ENCODE results near the gene FAM234A.
"Not testable (repeated sequence)": the region's sequence is repeated elsewhere in the genome, so short reads cannot be mapped to it uniquely, and the experiment has no call there.

The FAM234A gene

DNA sequence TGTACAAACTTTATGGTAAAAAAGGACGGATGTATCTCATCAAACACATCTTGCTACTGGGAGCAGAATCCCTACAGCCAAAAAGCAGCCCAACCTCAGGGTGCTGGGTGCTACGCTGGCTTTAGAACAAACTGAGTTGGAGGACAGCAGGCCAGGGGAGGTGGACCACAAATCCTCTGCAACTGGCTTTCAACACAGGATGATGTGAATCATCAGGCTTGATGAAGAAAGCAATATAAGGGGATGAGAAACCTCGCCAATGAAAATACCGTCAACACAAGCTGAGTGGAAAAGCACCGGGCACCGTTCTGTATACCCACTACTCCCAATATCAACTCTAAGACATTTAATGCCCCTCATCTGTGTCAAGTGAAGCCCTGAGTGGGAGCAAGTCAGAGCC lies 40.1 kb upstream of the FAM234A start:
- H3K9me3 ChIP-seq (ENCODE audit: control insufficient read depth in 2 of 2, low read length in 2 of 2): no peaks in the 10 kb centered on the region
- no peak overlapping the region for H3K27ac ChIP-seq (ENCODE audit: low read depth in 2 of 2, low read length in 2 of 2)
- H3K4me1 ChIP-seq (ENCODE audit: control insufficient read depth in 2 of 2, insufficient read depth in 2 of 2, low read length in 2 of 2): no peaks in the 10 kb centered on the region
- H3K36me3 ChIP-seq (ENCODE audit: control insufficient read depth in 2 of 2, insufficient read depth in 2 of 2, low read length in 2 of 2): peaks cover 49 to 78% of the 10 kb centered on the region in 2 donors
- no peak overlapping the region for H3K4me3 ChIP-seq (ENCODE audit: low read length in 2 of 2)
- no peaks in the 10 kb centered on the region for H3K27me3 ChIP-seq (ENCODE audit: control insufficient read depth in 2 of 2, insufficient read depth in 2 of 2, low read length in 2 of 2)
- H3K9ac ChIP-seq (ENCODE audit: low read depth in 1 of 2, low read length in 2 of 2): no peak overlapping the region

DNA sequence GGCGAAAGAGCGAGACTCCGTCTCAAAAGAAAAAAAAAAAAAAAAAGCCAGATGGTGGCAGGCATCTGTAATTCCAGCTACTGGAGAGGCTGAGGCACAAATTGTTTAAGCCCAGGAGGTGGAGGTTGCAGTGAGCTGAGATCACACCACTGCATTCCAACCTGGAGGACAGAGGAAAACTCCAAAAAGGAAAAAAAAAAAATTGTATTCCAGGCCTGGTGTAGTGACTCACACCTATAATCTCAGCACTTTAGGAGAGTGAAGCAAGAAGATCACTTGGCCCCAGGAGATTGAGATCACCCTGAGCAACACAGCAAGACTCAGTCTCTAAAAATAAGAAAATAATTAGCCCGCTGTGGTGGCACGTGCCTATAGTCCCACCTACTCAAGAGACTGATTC lies 34.2 kb upstream of the FAM234A start:
- H3K9me3 ChIP-seq (ENCODE audit: control insufficient read depth in 2 of 2, low read length in 2 of 2): no peaks in the 10 kb centered on the region
- no peak overlapping the region for H3K27ac ChIP-seq (ENCODE audit: low read depth in 2 of 2, low read length in 2 of 2)
- no peaks in the 10 kb centered on the region for H3K27me3 ChIP-seq (ENCODE audit: control insufficient read depth in 2 of 2, insufficient read depth in 2 of 2, low read length in 2 of 2)
- H3K4me1 ChIP-seq (ENCODE audit: control insufficient read depth in 2 of 2, insufficient read depth in 2 of 2, low read length in 2 of 2): no peaks in the 10 kb centered on the region
- no peak overlapping the region for H3K9ac ChIP-seq (ENCODE audit: low read depth in 1 of 2, low read length in 2 of 2)
- peaks cover 31 to 53% of the 10 kb centered on the region in 2 donors for H3K36me3 ChIP-seq (ENCODE audit: control insufficient read depth in 2 of 2, insufficient read depth in 2 of 2, low read length in 2 of 2)
- H3K4me3 ChIP-seq (ENCODE audit: low read length in 2 of 2): no peak overlapping the region

- H3K36me3 ChIP-seq (ENCODE audit: control insufficient read depth in 2 of 2, insufficient read depth in 2 of 2, low read length in 2 of 2): peaks cover 46 to 57% of the 10 kb centered on the region in 2 donors
Observed at GRCh38 chr16:203246-203645, 31.4 kb upstream of the FAM234A start.

GRCh38 chr16:204046-204445 lies 30.6 kb upstream of the FAM234A start:
- not testable (repeated sequence) for H3K4me1 ChIP-seq (ENCODE audit: control insufficient read depth in 2 of 2, insufficient read depth in 2 of 2, low read length in 2 of 2); H3K9me3 ChIP-seq (ENCODE audit: control insufficient read depth in 2 of 2, low read length in 2 of 2); H3K27ac ChIP-seq (ENCODE audit: low read depth in 2 of 2, low read length in 2 of 2); H3K9ac ChIP-seq (ENCODE audit: low read depth in 1 of 2, low read length in 2 of 2); H3K4me3 ChIP-seq (ENCODE audit: low read length in 2 of 2); H3K27me3 ChIP-seq (ENCODE audit: control insufficient read depth in 2 of 2, insufficient read depth in 2 of 2, low read length in 2 of 2)
- H3K36me3 ChIP-seq (ENCODE audit: control insufficient read depth in 2 of 2, insufficient read depth in 2 of 2, low read length in 2 of 2): peaks cover 42 to 52% of the 10 kb centered on the region in 2 donors

More at GRCh38 chr16:203246-203645, 31.4 kb upstream of the FAM234A start:
- no peaks in the 10 kb centered on the region for H3K27me3 ChIP-seq (ENCODE audit: control insufficient read depth in 2 of 2, insufficient read depth in 2 of 2, low read length in 2 of 2)
- no peak overlapping the region for H3K9ac ChIP-seq (ENCODE audit: low read depth in 1 of 2, low read length in 2 of 2)
- no peaks in the 10 kb centered on the region for H3K4me1 ChIP-seq (ENCODE audit: control insufficient read depth in 2 of 2, insufficient read depth in 2 of 2, low read length in 2 of 2)
- H3K4me3 ChIP-seq (ENCODE audit: low read length in 2 of 2): no peak overlapping the region
- H3K9me3 ChIP-seq (ENCODE audit: control insufficient read depth in 2 of 2, low read length in 2 of 2): no peaks in the 10 kb centered on the region
- no peak overlapping the region for H3K27ac ChIP-seq (ENCODE audit: low read depth in 2 of 2, low read length in 2 of 2)

- H3K9me3 ChIP-seq (ENCODE audit: control insufficient read depth in 2 of 2, low read length in 2 of 2); H3K9ac ChIP-seq (ENCODE audit: low read depth in 1 of 2, low read length in 2 of 2); H3K27me3 ChIP-seq (ENCODE audit: control insufficient read depth in 2 of 2, insufficient read depth in 2 of 2, low read length in 2 of 2); H3K4me3 ChIP-seq (ENCODE audit: low read length in 2 of 2); H3K4me1 ChIP-seq (ENCODE audit: control insufficient read depth in 2 of 2, insufficient read depth in 2 of 2, low read length in 2 of 2); H3K27ac ChIP-seq (ENCODE audit: low read depth in 2 of 2, low read length in 2 of 2): not testable (repeated sequence)
- H3K36me3 ChIP-seq (ENCODE audit: control insufficient read depth in 2 of 2, insufficient read depth in 2 of 2, low read length in 2 of 2): peaks cover 42 to 67% of the 10 kb centered on the region in 2 donors
Observed at GRCh38 chr16:209359-209758, 25.3 kb upstream of the FAM234A start.

- not testable (repeated sequence) for H3K27me3 ChIP-seq (ENCODE audit: control insufficient read depth in 2 of 2, insufficient read depth in 2 of 2, low read length in 2 of 2); H3K4me3 ChIP-seq (ENCODE audit: low read length in 2 of 2); H3K4me1 ChIP-seq (ENCODE audit: control insufficient read depth in 2 of 2, insufficient read depth in 2 of 2, low read length in 2 of 2); H3K9me3 ChIP-seq (ENCODE audit: control insufficient read depth in 2 of 2, low read length in 2 of 2); H3K27ac ChIP-seq (ENCODE audit: low read depth in 2 of 2, low read length in 2 of 2); H3K9ac ChIP-seq (ENCODE audit: low read depth in 1 of 2, low read length in 2 of 2)
- peaks cover 28 to 55% of the 10 kb centered on the region in 2 donors for H3K36me3 ChIP-seq (ENCODE audit: control insufficient read depth in 2 of 2, insufficient read depth in 2 of 2, low read length in 2 of 2)
Observed at GRCh38 chr16:211631-212180, 22.9 kb upstream of the FAM234A start.

- no peak overlapping the region for H3K27ac ChIP-seq (ENCODE audit: low read depth in 2 of 2, low read length in 2 of 2)
- no peak overlapping the region for H3K4me3 ChIP-seq (ENCODE audit: low read length in 2 of 2)
- peaks cover 23 to 55% of the 10 kb centered on the region in 2 donors for H3K36me3 ChIP-seq (ENCODE audit: control insufficient read depth in 2 of 2, insufficient read depth in 2 of 2, low read length in 2 of 2)
Observed at GRCh38 chr16:212999-213398, 21.6 kb upstream of the FAM234A start.

GRCh38 chr16:220021-220420 lies 14.6 kb upstream of the FAM234A start:
- Histone ChIP-seq H3K27me3 (ENCODE audit: control insufficient read depth in 2 of 2, insufficient read depth in 2 of 2, low read length in 2 of 2) (no peaks in the 10 kb centered on the region), H3K9me3 (ENCODE audit: control insufficient read depth in 2 of 2, low read length in 2 of 2) (no peaks in the 10 kb centered on the region), H3K27ac (ENCODE audit: low read depth in 2 of 2, low read length in 2 of 2) (no peak overlapping the region), H3K36me3 (ENCODE audit: control insufficient read depth in 2 of 2, insufficient read depth in 2 of 2, low read length in 2 of 2) (peaks cover 35 to 48% of the 10 kb centered on the region in 2 donors), H3K9ac (ENCODE audit: low read depth in 1 of 2, low read length in 2 of 2) (no peak overlapping the region), H3K4me1 (ENCODE audit: control insufficient read depth in 2 of 2, insufficient read depth in 2 of 2, low read length in 2 of 2) (peaks cover 3 to 4% of the 10 kb centered on the region in 2 donors), H3K4me3 (ENCODE audit: low read length in 2 of 2) (no peak overlapping the region)

More at GRCh38 chr16:212999-213398, 21.6 kb upstream of the FAM234A start:
- no peaks in the 10 kb centered on the region for H3K27me3 ChIP-seq (ENCODE audit: control insufficient read depth in 2 of 2, insufficient read depth in 2 of 2, low read length in 2 of 2)
- H3K9me3 ChIP-seq (ENCODE audit: control insufficient read depth in 2 of 2, low read length in 2 of 2): no peaks in the 10 kb centered on the region
- no peak overlapping the region for H3K9ac ChIP-seq (ENCODE audit: low read depth in 1 of 2, low read length in 2 of 2)
- no peaks in the 10 kb centered on the region for H3K4me1 ChIP-seq (ENCODE audit: control insufficient read depth in 2 of 2, insufficient read depth in 2 of 2, low read length in 2 of 2)

- no peaks in the 10 kb centered on the region for H3K9me3 ChIP-seq (ENCODE audit: control insufficient read depth in 2 of 2, low read length in 2 of 2)
- peaks cover 19 to 23% of the 10 kb centered on the region in 2 donors for H3K36me3 ChIP-seq (ENCODE audit: control insufficient read depth in 2 of 2, insufficient read depth in 2 of 2, low read length in 2 of 2)
- peaks cover 4 to 9% of the 10 kb centered on the region in 2 donors for H3K4me1 ChIP-seq (ENCODE audit: control insufficient read depth in 2 of 2, insufficient read depth in 2 of 2, low read length in 2 of 2)
- H3K4me3 ChIP-seq (ENCODE audit: low read length in 2 of 2): peak overlapping the region; percentile 73 to 90
- peak overlapping the region; percentile 98 to 99 for H3K27ac ChIP-seq (ENCODE audit: low read depth in 2 of 2, low read length in 2 of 2)
- H3K27me3 ChIP-seq (ENCODE audit: control insufficient read depth in 2 of 2, insufficient read depth in 2 of 2, low read length in 2 of 2): no peaks in the 10 kb centered on the region
- peak overlapping the region; percentile 90 to 97 for H3K9ac ChIP-seq (ENCODE audit: low read depth in 1 of 2, low read length in 2 of 2)
Observed at GRCh38 chr16:228151-228851, 6.3 kb upstream of the FAM234A start.

- Histone ChIP-seq H3K4me3 (ENCODE audit: low read length in 2 of 2) (peak within 1 kb of the TSS; percentile 73 to 90), H3K9ac (ENCODE audit: low read depth in 1 of 2, low read length in 2 of 2) (peak within 1 kb of the TSS; percentile 90 to 97), H3K27me3 (ENCODE audit: control insufficient read depth in 2 of 2, insufficient read depth in 2 of 2, low read length in 2 of 2) (no peaks in the 10 kb centered on the region), H3K27ac (ENCODE audit: low read depth in 2 of 2, low read length in 2 of 2) (peak within 1 kb of the TSS; percentile 98 to 99), H3K4me1 (ENCODE audit: control insufficient read depth in 2 of 2, insufficient read depth in 2 of 2, low read length in 2 of 2) (peaks cover 4 to 9% of the 10 kb centered on the region in 2 donors), H3K9me3 (ENCODE audit: control insufficient read depth in 2 of 2, low read length in 2 of 2) (no peaks in the 10 kb centered on the region), H3K36me3 (ENCODE audit: control insufficient read depth in 2 of 2, insufficient read depth in 2 of 2, low read length in 2 of 2) (peaks cover 15 to 19% of the 10 kb centered on the region in 2 donors)
Observed at GRCh38 chr16:228852-229730, 5.5 kb upstream of the FAM234A start, which contains the start of gene LUC7L. LUC7L (minus strand) TSS chr16:229449; CDS start chr16:229339, 110 bp downstream.
